Astrocyte of the spinal cord (primary cell): ENCODE results near the gene PKNOX2.

ENCODE experiments used
- DNase-seq: peaks from one replicate; pipeline ENCODE4 v3.0.0; 2011; ENCODE audit warnings: low read depth, low spot score
- H3K4me3 ChIP-seq: 2 replicates; pipeline ENCODE4 v1.5.1; 2011; ENCODE audit warnings: low read depth, mild to moderate bottlenecking, low read length, moderate library complexity
- in situ Hi-C: cut with HindIII; loops from 2 replicates; pipeline ENCODE4 v1.10.0; 2017; ENCODE audit warnings: low sequenced_read_pairs
- TF ChIP-seq, protein P1 (sequence below): IDR thresholded peaks from 2 replicates; pipeline ENCODE4 v1.5.1; 2012; ENCODE audit warnings: low read depth, mild to moderate bottlenecking, low read length, inconsistent platforms

PKNOX2 gene

DNA sequence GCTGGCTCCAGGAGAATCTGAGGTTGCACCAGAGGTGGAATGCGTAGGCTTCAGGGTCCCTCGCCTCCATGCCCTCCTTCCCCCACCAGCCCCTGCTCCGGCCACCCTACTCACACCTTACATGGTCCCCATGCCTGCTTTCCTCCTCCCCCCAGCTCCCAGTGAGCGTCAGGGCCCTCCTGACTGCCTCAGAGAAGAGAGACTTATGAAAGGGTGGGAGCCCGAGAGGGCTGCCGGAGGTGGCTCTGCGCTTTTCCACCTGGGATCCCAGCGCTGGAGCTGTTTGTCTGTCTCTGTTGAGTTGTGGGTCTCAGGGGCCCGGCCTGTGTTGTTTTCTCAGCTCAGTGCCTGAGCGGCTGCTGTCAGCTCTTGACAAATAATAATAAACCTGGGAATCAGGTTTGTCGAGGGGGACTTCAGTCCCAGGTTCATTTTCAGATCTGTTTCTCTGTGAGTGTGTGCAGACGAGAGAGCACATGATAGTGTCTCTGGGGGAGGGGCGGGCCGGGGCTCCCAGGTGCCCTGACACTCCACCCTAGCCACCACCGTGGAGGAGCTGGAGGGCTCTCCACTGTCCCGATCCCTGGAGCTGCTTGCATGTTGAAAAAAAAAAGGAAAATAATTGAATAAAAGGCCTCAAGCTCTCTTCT, 177.9 kb downstream of the PKNOX2 start:
- in situ Hi-C loops, result no loop called here
- no peak overlapping the region for H3K4me3 ChIP-seq

GRCh38 chr11:125343086-125343717, 178.7 kb downstream of the PKNOX2 start:
- no peak overlapping the region for H3K4me3 ChIP-seq
- no peak for DNase-seq
- TF ChIP-seq, protein P1, sequence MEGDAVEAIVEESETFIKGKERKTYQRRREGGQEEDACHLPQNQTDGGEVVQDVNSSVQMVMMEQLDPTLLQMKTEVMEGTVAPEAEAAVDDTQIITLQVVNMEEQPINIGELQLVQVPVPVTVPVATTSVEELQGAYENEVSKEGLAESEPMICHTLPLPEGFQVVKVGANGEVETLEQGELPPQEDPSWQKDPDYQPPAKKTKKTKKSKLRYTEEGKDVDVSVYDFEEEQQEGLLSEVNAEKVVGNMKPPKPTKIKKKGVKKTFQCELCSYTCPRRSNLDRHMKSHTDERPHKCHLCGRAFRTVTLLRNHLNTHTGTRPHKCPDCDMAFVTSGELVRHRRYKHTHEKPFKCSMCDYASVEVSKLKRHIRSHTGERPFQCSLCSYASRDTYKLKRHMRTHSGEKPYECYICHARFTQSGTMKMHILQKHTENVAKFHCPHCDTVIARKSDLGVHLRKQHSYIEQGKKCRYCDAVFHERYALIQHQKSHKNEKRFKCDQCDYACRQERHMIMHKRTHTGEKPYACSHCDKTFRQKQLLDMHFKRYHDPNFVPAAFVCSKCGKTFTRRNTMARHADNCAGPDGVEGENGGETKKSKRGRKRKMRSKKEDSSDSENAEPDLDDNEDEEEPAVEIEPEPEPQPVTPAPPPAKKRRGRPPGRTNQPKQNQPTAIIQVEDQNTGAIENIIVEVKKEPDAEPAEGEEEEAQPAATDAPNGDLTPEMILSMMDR, result no peak
- in situ Hi-C loops, result no loop called here

More for the DNA sequence above, 177.9 kb downstream of the PKNOX2 start:
- TF ChIP-seq, protein P1, result no peak
- DNase-seq, result no peak

DNA sequence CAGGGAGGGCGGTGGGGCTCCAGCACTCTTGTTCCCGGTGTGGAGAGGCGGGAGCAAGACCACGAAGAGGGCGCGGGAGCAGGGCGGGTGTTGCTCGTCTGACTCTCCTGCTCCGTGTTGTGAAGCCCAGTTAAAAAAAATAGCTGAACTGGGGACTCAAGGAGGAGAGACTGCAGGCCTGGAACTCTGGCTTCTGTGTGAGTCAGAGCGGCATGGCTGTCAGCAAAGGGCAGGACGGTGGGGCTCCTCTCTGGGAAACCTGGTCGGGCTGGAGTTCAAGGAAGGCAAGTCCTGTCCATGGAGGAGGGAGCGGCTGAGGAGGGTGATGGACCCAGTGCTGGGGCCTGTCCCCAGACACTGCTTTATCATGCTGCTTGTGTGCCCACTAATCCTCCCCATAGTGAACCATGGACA, 179.2 kb downstream of the PKNOX2 start:
- H3K4me3 ChIP-seq, result no peak overlapping the region
- in situ Hi-C loops, result no loop called here
- TF ChIP-seq, protein P1, result no peak
- peak; percentile 56 for DNase-seq

GRCh38 chr11:125344846-125345420, 180.4 kb downstream of the PKNOX2 start:
- TF ChIP-seq, protein P1, result no peak
- DNase-seq, result no peak
- no peak overlapping the region for H3K4me3 ChIP-seq
- in situ Hi-C loops, result no loop called here

GRCh38 chr11:125345421-125346178, 181.0 kb downstream of the PKNOX2 start:
- no peak overlapping the region for H3K4me3 ChIP-seq
- TF ChIP-seq, protein P1, result peak; percentile 91
- DNase-seq, result peak; percentile 92
- in situ Hi-C loops, result no loop called here

DNA sequence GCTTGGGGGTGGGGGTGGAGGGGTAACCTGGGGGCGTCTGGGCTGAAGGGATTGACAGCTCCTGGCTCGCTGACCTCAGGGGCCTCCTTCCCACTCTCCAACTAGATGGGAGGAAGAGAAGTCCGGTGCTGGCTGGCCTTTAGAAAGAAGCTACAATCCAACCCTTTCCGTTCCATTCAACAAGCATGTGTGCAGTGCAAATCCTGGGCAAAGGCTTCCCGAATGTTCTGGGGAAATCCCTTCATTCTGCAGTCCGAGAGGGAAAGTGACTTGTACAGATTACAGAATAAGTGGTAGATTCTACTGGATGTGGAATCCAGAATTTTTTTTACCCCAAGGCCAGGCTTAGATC, 181.6 kb downstream of the PKNOX2 start:
- TF ChIP-seq, protein P1, result no peak
- H3K4me3 ChIP-seq, result no peak overlapping the region
- in situ Hi-C loops, result no loop called here
- no peak for DNase-seq
